GM19397 (cell line): Measurements from ENCODE around the gene ZFYVE26.

Source experiments
- ATAC-seq: cut with Tn5 transposase; IDR thresholded peaks from one replicate; pipeline ENCODE4 v1.9.1; 2021; ENCODE audit warnings: mild to moderate bottlenecking, moderate library complexity; ENCODE audit not compliant: unreplicated experiment

ZFYVE26 gene

GRCh38 chr14:67817750-67818438 is 1.5 kb upstream of the ZFYVE26 start:
- ATAC-seq = no peak

GRCh38 chr14:67815573-67816225 is 691 bp downstream of the ZFYVE26 start:
- no peak for ATAC-seq

DNA sequence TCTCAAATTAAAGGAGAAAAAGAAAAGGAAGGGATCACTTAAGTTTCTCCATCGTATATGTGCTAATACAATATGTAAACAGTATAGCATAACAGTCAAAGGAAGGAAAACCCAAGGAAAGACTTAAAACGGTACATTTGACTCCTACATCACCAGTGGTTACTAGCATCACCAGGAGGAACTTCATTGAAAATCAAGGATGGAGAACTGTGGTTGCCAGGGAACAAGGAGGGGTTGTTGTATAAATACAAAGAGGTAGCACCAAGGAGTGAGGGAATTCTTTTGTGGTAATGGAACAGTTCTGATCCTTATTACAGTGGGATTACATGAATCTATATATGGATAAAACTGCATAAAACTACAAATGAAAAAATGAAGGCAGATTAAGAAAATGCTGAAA is 1.6 kb downstream of the ZFYVE26 start:
- ATAC-seq = no peak

DNA sequence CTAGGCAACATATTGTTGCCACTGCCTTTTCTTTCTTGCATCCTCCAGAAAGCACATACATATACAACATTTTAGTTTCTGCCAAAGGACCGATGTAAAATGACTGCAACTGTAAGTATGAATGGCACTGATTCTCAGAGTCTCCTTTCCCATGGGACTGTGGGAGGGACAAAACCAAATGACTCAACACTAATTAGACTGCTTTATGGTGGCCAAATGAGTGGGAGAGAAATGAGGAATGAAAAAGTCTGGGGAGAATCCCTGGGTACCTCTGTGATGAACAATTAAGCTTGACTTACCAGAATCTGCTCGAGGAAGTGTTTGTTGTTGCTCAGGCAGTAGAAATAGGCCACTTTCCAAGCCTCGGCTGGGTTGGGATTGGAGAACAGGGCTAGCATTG is 10.1 kb downstream of the ZFYVE26 start:
- ATAC-seq = no peak

DNA sequence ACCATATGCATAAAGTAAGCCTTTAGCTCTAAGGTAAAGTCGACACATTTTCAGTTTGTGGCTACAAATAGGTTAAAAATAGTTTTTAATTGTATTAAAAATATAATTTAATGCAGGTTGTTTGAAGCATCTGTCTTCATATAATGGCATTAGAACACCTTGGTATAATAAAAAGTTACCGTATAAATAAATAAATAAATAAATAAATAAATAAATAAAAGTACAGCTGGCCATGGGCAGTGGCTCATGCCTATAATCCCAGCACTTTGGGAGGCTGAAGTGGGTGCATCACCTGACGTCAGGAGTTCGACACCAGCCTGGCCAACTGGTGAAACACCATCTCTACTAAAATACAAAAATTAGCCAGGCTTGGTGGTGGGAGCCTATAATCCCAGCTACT is 15.6 kb downstream of the ZFYVE26 start:
- no peak for ATAC-seq

DNA sequence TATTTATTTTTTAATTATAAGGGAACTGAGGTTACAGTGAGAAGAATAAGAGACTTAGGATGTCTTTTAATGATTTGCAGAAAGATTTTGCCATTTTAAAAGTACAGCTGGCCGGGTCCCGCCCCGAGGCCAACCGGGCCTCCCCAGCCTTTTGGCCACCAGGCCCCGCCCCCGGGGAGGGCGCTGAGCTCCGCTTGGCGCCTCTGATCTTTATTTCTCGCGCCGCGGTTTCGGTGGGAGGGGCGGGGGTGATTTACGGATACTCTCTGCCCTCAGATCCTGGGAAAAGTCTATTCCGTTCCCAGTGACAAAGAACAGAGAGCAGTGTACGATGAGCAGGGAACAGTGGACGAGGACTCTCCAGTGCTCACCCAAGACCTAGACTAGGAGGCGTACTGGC is 17.7 kb downstream of the ZFYVE26 start:
- no peak for ATAC-seq

GRCh38 chr14:67787673-67788072 is 28.7 kb downstream of the ZFYVE26 start:
- ATAC-seq = no peak

- no peak for ATAC-seq
Observed at GRCh38 chr14:67785270-67786109, 30.9 kb downstream of the ZFYVE26 start.

DNA sequence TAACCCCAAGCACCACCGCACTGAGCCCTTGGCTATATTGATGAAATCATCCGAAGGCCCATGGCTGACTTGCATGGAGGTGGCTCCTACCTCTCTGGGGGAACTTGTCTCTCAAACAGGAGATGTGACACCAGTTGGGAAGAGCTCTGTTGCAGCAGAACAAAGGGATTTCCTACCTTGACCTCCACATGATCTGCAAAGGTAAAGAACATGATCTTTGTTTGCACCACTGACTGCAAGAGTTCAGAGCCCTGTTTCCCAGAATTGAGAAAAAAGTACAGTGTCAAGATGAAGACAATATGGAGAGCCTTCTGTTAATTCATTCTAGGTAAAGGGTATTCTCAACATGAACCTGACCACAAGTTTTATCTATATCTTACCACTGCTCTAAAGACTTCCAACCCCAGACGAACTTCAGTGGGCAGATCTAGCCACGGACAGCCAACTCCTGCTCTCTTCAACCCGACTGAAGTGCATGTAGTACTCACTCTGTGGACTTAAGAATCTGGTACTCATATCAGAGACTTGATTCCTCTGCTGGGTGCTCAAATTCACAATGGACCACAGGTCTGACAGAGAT is 32.1 kb downstream of the ZFYVE26 start:
- no peak for ATAC-seq

- ATAC-seq = no peak
Observed at GRCh38 chr14:67782090-67782489, 34.3 kb downstream of the ZFYVE26 start.

DNA sequence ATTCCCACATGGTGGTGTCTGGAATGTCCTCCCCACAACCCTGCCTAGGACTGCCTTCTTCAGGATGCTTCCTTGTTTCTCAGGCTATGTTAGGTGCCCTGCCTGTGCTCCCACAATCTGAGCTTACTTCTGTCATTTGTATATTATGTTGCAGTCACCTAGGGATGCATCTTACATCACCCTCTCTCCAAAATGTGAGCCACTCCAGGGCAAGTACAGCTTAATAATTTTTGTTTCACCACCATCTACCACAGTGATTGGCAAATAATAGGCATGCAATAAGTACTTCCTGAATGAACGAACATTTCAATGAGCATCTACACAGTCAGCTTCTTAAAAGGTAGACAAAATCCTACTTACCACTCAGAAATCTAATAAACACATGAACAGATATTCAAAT is 37.6 kb downstream of the ZFYVE26 start:
- no peak for ATAC-seq

DNA sequence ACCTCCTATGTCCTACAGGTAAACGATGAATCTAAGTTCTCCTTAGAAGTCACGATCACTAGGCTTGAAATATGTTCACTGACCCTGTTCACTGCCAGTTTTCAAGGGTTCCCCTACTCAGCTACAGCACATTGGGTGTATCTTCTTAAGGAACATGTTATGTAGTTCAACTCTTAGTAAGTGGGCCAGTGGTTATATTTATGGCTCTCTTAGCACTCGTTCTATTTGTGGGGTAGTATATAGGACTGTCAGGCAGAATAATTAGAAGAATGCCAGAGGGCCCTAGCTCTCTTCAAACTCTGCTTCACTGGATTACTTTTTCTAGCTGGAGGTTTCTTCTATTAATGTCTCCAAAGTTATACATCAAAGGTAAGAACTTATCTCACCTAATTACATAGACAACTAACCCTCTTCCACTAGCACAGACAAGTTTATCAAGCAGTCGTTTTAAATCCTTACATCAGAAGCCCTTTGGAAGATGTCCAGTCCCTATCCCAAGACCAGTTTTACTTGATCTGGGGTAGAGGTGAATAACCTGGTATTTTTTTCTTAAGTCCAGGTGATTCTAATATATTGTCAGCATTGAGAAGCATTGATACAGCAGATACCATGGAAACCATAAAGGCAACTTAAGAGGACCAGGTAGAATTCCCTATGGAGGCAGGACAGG is 39.6 kb downstream of the ZFYVE26 start:
- no peak for ATAC-seq

GRCh38 chr14:67773844-67774377 is 42.5 kb downstream of the ZFYVE26 start:
- no peak for ATAC-seq

GRCh38 chr14:67768219-67768618 is 48.2 kb downstream of the ZFYVE26 start:
- ATAC-seq = no peak

DNA sequence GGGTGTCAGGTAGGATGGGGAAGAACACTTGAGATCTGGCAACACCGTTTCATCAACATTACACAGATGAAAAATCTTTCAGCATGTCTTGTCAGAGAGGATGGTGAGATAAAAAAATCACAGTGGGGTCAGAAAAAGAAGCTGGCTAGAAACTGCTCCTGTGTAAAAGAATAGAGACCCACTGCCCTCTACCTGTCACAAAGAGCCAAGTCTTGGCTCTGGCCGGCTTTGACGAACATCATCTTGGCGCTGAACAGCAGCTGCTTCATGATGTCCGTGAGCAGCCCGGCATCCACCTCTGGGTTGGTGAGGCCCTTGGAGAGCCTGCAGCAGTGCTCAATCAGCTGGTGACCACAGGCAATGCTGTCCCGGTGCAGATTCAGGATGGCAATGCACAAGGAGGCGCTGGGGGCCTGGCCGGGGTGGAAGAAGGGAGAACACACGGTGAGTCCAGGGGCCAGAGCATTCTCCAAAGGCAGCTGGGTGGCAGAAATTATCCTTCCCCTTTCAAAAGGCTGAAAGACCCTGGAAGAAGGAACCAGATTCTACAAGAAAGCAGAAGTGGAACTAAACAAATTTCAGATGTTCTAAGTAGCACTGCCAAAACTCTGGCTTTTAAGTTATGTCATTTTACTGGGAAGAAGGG is 50.2 kb downstream of the ZFYVE26 start:
- ATAC-seq = no peak

DNA sequence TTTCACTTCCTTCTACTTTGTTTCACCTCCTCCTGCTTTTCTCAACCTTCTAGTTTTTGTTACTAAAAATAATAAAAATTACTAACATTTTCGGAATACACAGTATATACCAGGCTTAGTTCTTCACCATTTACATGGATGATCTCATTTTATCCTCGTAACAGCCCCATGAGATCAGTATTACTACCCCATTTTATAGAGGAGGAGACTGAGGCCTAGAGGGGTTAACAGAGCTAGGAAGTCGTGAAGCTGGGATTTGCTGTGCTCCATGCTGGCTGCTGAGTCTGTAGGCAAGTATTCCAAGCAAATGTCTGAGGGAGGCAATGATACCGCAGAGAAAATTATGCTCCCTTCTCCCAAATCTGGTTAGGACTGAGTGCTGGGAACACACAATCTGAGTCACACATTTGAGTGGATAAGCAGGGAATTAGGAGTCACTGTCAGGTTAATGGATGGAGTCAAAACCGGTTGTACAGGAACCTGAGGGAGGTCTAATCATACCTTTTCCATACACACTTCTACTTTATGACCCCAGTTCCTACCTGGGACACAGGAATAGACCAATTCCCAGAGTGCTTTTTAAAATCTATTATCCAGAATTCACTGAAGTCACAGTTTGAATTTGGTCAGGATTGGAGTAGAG is 51.1 kb downstream of the ZFYVE26 start:
- ATAC-seq = no peak

- no peak for ATAC-seq
Observed at GRCh38 chr14:67764496-67764895, 51.9 kb downstream of the ZFYVE26 start.

- ATAC-seq = no peak
Observed at GRCh38 chr14:67763158-67763822, 53.1 kb downstream of the ZFYVE26 start.

- ATAC-seq = no peak
Observed at GRCh38 chr14:67762051-67762450, 54.3 kb downstream of the ZFYVE26 start.
